IMR-90 (cell line): ENCODE data around the gene CHAT. TPM values are rescaled to one million over a fixed set of nuclear protein-coding genes. Genes with fewer than 3 reads are reported as not detected.

ENCODE experiments used
- ATAC-seq: fragments of 200-7000 bp; cut with Tn5 transposase; 2 replicates; pipeline ENCODE4 v1.9.1; 2020; ENCODE audit warnings: low read depth, mild to moderate bottlenecking, moderate library complexity
- BruUV-seq: library from RNA; stranded (reverse); fragments of 400-500 nt; replicated peaks from 2 replicates; lab custom pipeline; 2021; lab: Mats Ljungman, UMichigan
- CTCF ChIA-PET: fragments of 300-600 bp; formaldehyde crosslinking; extraction: SDS; loops from one replicate; lab custom pipeline; 2021; ENCODE audit warnings: antibody characterized with exemption; lab: Yijun Ruan, JAX
- POLR2A ChIA-PET: fragments of 300-600 bp; sonication (Branson Sonifier 250); formaldehyde crosslinking; loops from one replicate; lab custom pipeline; 2022; ENCODE audit warnings: antibody characterized with exemption; ENCODE audit not compliant: unreplicated experiment; lab: Charles Lee
- DNase-seq: peaks from one replicate; pipeline ENCODE4 v3.0.0; 2013
- H2AFZ ChIP-seq: replicated peaks from 2 replicates; pipeline ENCODE3; 2013; ENCODE audit warnings: low read length, mild to moderate bottlenecking; ENCODE audit not compliant: poor library complexity
- H2AK5ac ChIP-seq: 2 replicates; pipeline ENCODE4 v1.6.1; 2013; ENCODE audit warnings: low read depth, low read length, inconsistent platforms
- H2AK9ac ChIP-seq: replicated peaks from 2 replicates; pipeline ENCODE3; 2013; ENCODE audit warnings: mild to moderate bottlenecking, low read depth, low read length, moderate library complexity; ENCODE audit not compliant: poor library complexity
- H2BK120ac ChIP-seq: 2 replicates; pipeline ENCODE4 v1.6.1; 2013; ENCODE audit warnings: low read depth, low read length, inconsistent platforms
- H2BK15ac ChIP-seq: 3 replicates; pipeline ENCODE4 v1.6.1; 2013; ENCODE audit warnings: low read depth, low read length, inconsistent platforms
- H2BK20ac ChIP-seq: 2 replicates; pipeline ENCODE4 v1.6.1; 2013; ENCODE audit warnings: low read depth, mild to moderate bottlenecking, inconsistent platforms, low read length, moderate library complexity
- H2BK5ac ChIP-seq: 2 replicates; pipeline ENCODE4 v1.6.1; 2013; ENCODE audit warnings: mild to moderate bottlenecking, low read depth, low read length, inconsistent platforms; ENCODE audit not compliant: poor library complexity, severe bottlenecking
- H3K14ac ChIP-seq: replicated peaks from 2 replicates; pipeline ENCODE4 v1.6.1; 2013; ENCODE audit warnings: low read depth, low read length, inconsistent platforms
- H3K18ac ChIP-seq: 2 replicates; pipeline ENCODE4 v1.6.1; 2013; ENCODE audit warnings: low read depth, low read length, control low read depth
- H3K23ac ChIP-seq: 2 replicates; pipeline ENCODE4 v1.6.1; 2013; ENCODE audit warnings: low read depth, low read length, inconsistent platforms
- H3K27ac ChIP-seq: 2 replicates; pipeline ENCODE4 v1.5.1; 2013; ENCODE audit warnings: mild to moderate bottlenecking, control low read depth, low read length; ENCODE audit not compliant: insufficient read depth
- H3K27me3 ChIP-seq: 2 replicates; pipeline ENCODE4 v1.6.1; 2013; ENCODE audit warnings: low read length; ENCODE audit not compliant: control insufficient read depth, insufficient read depth
- H3K36me3 ChIP-seq: 2 replicates; pipeline ENCODE4 v1.6.1; 2013; ENCODE audit warnings: low read length, mixed read lengths; ENCODE audit not compliant: control insufficient read depth, insufficient read depth
- H3K4ac ChIP-seq: 2 replicates; pipeline ENCODE4 v1.6.1; 2013; ENCODE audit warnings: low read depth, low read length, inconsistent platforms
- H3K4me1 ChIP-seq: 2 replicates; pipeline ENCODE4 v1.6.1; 2013; ENCODE audit warnings: low read length, mixed read lengths; ENCODE audit not compliant: control insufficient read depth, insufficient read depth
- H3K4me2 ChIP-seq: 2 replicates; pipeline ENCODE4 v1.6.1; 2013; ENCODE audit warnings: low read depth, mild to moderate bottlenecking, control low read depth, low read length, moderate library complexity
- H3K4me3 ChIP-seq: 2 replicates; pipeline ENCODE4 v1.5.1; 2013; ENCODE audit warnings: low read depth, mild to moderate bottlenecking, control low read depth, low read length, moderate library complexity; ENCODE audit not compliant: insufficient read depth
- H3K56ac ChIP-seq: 2 replicates; pipeline ENCODE4 v1.6.1; 2013; ENCODE audit warnings: low read length, inconsistent platforms; ENCODE audit not compliant: insufficient read depth; ENCODE audit errors: extremely low read depth
- H3K79me1 ChIP-seq, 2 experiments: 2 replicates each; pipeline ENCODE4 v1.6.1; 2013; ENCODE audit warnings: low read length in 2 of 2, inconsistent platforms in 1 of 2, low read depth in 1 of 2
- H3K9ac ChIP-seq: 2 replicates; pipeline ENCODE4 v1.6.1; 2013; ENCODE audit warnings: low read depth, low read length, control low read depth
- H3K9me1 ChIP-seq: 2 replicates; pipeline ENCODE4 v1.6.1; 2013; ENCODE audit warnings: low read length, inconsistent platforms; ENCODE audit not compliant: insufficient read depth
- H3K9me3 ChIP-seq: 2 replicates; pipeline ENCODE4 v1.6.1; 2013; ENCODE audit warnings: low read length; ENCODE audit not compliant: control insufficient read depth, insufficient read depth
- H4K20me1 ChIP-seq: 2 replicates; pipeline ENCODE4 v1.6.1; 2013; ENCODE audit warnings: low read length, inconsistent platforms; ENCODE audit not compliant: insufficient read depth
- H4K5ac ChIP-seq: 2 replicates; pipeline ENCODE4 v1.6.1; 2013; ENCODE audit warnings: mild to moderate bottlenecking, low read depth, low read length, control low read depth
- H4K8ac ChIP-seq, 2 experiments: 2 replicates each; pipeline ENCODE4 v1.6.1; 2013; ENCODE audit warnings: low read depth in 2 of 2, low read length in 2 of 2, control low read depth in 1 of 2, inconsistent platforms in 1 of 2
- H4K91ac ChIP-seq: 2 replicates; pipeline ENCODE4 v1.6.1; 2013; ENCODE audit warnings: low read depth, low read length, inconsistent platforms; ENCODE audit not compliant: insufficient read depth
- FOS ChIP-seq: fragments of 150-350 bp; IDR thresholded peaks from 2 replicates; pipeline ENCODE4 v1.6.1; 2016; ENCODE audit warnings: low read depth, low read length
- MAFK ChIP-seq: IDR thresholded peaks from 2 replicates; pipeline ENCODE4 v1.6.1; 2012; ENCODE audit warnings: low read depth, low read length, improper control_type of control experiment
- NFE2L2 ChIP-seq: fragments of 150-350 bp; IDR thresholded peaks from 2 replicates; pipeline ENCODE4 v1.6.1; 2016; ENCODE audit warnings: low read depth, mild to moderate bottlenecking, low read length
- WGBS, 2 experiments: methylation state at CpG; one replicate each; pipeline versions ENCODE4 v1.1.5 to v1.1.7; 2013; ENCODE audit warnings: missing lambda C conversion rate in 2 of 2; ENCODE audit not compliant: insufficient read length in 1 of 2; ENCODE audit errors: extremely low coverage in 2 of 2; 5-methylcytosine and 5-hydroxymethylcytosine counted together
- dilution Hi-C: fragments of 300-500 bp; cut with HindIII; formaldehyde crosslinking; loops from one replicate; pipeline ENCODE4 v1.14.3; 2018; ENCODE audit warnings: low sequenced_read_pairs; ENCODE audit not compliant: unreplicated experiment
- in situ Hi-C: fragments of 300-500 bp; cut with MboI; formaldehyde crosslinking; loops from 3 replicates; pipeline ENCODE4 v1.14.3; 2019; ENCODE audit warnings: low sequenced_read_pairs, inconsistent platforms, mixed read lengths
- intact Hi-C: fragments of 100-400 bp; cut with micrococcal nuclease; formaldehyde crosslinking; loops from 2 replicates; pipeline ENCODE4 v1.10.0; 2022
- polyA plus RNA-seq, 3 experiments: library from polyadenylated mRNA; depleted of rRNA; stranded (reverse); fragments of >200 nt; gene quantifications; 2 replicates each; pipeline ENCODE4 v1.2.3, GENCODE V29; 2012; ENCODE audit warnings: low replicate concordance in 1 of 3
- total RNA-seq: library from RNA; depleted of rRNA; stranded (reverse); fragments of >200 nt; gene quantifications from 2 replicates; pipeline ENCODE4 v1.2.3, GENCODE V29; 2012

CHAT gene
- total and polyA plus RNA-seq, 2 of the 4 experiments (the other 2 are of a cell fraction): not detected

- dilution Hi-C loops: no loop called here
- no peaks in the 10 kb centered on the region for H3K79me1 ChIP-seq
- no peak overlapping the region for H2AK9ac ChIP-seq
- H3K9me3 ChIP-seq: peaks cover 3% of the 10 kb centered on the region; the same call in 1 of the 2 replicates
- no peak for DNase-seq
- TF ChIP-seq FOS (no peak), NFE2L2 (peak; percentile 86), MAFK (peak; percentile 57)
- no peak overlapping the region for H4K91ac ChIP-seq
- H3K4me1 ChIP-seq: no peaks in the 10 kb centered on the region
- no peak overlapping the region for H3K56ac ChIP-seq
- no peak overlapping the region for H3K4me2 ChIP-seq
- no peak overlapping the region for H3K4me3 ChIP-seq
- POLR2A ChIA-PET: no interaction called here
- no peak overlapping the region for H4K5ac ChIP-seq
- H3K23ac ChIP-seq: no peak overlapping the region
- H3K4ac ChIP-seq: no peak overlapping the region
- no CpG with 5 or more reads among the region's 2 CpGs for WGBS, 2 experiments
- intact Hi-C loops: no loop called here
- H2BK20ac ChIP-seq: no peak overlapping the region
- CTCF ChIA-PET: no interaction called here
- H3K9ac ChIP-seq: no peak overlapping the region
- no peaks in the 10 kb centered on the region for H3K36me3 ChIP-seq
- no peak overlapping the region for H2BK5ac ChIP-seq
- H3K27me3 ChIP-seq: peaks cover 3% of the 10 kb centered on the region; the same call in 1 of the 2 replicates
- H4K8ac ChIP-seq: no peak overlapping the region
- no peaks in the 10 kb centered on the region for H4K20me1 ChIP-seq
- H2AFZ ChIP-seq: no peak overlapping the region
- in situ Hi-C loops: no loop called here
- H3K14ac ChIP-seq: no peak overlapping the region
- H2BK15ac ChIP-seq: no peak overlapping the region
- no TSS peak for BruUV-seq
- no peak for ATAC-seq
- H3K9me1 ChIP-seq: no peaks in the 10 kb centered on the region
- no peak overlapping the region for H3K27ac ChIP-seq
- H2AK5ac ChIP-seq: no peak overlapping the region
- H2BK120ac ChIP-seq: no peak overlapping the region
- H3K18ac ChIP-seq: no peak overlapping the region
Measured at GRCh38 chr10:49682879-49683278, 69.0 kb downstream of the CHAT start.
